GM21526 (cell line): ENCODE results near the gene TESK2.
"Not testable (repeated sequence)": the region's sequence is repeated elsewhere in the genome, so short reads cannot be mapped to it uniquely, and the experiment has no call there.

Experiments
- ATAC-seq: cut with Tn5 transposase; IDR thresholded peaks from one replicate; pipeline ENCODE4 v1.9.1; 2021; ENCODE audit warnings: moderate library complexity; ENCODE audit not compliant: unreplicated experiment, low FRiP score

TESK2 gene

DNA sequence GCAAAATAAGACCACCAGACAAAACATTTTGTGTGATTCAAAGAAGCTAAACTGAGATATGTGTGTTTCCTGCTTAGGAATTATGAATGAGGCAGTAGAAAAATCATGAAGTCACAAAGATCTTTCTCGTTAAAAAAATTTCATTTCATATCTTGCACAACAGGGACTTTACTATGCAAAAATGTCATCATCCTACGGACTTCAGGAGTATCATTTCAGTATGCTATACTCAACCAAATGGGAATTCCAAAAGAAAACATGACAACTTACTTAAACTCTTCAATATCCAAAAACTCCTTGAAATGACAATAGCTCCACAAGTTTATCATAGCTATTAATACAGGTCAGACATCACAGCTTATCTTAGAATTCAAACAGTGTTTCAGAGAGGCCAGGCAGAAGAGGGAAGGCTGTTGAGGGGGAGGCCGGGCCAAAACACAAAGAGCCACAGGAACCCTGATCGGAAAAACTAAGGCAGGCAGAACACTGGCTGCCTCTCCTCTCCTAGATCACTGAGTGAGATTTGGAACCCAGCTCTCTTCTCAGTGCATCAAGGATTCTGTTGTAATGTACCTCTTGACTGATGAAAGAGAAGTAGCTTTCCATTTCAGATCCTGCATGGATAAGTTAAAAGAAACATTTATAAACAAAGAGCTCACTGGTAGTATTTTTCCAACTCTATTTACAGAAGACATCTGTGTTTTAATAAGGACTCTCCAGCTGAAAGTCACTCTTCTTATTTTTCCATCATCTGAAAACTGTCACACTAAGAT, 66.9 kb downstream of the TESK2 start:
- ATAC-seq, result no peak

DNA sequence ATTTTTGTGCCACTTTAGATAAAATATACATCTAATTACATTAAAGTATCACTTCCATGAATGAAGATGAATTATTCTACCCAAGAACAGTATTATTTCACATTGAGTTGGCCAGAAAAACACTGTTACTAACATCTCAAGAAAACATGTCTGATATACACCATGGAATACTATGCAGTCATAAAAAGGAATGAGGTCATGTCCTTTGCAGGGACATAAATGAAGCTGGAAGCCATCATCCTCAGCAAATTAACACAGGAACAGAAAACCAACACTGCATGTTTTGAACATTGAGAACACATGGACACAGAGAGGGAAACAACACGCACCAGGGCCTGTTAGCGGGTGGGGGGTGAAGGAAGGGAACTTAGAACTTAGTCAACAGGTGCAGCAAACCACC, 69.0 kb downstream of the TESK2 start:
- no peak for ATAC-seq

DNA sequence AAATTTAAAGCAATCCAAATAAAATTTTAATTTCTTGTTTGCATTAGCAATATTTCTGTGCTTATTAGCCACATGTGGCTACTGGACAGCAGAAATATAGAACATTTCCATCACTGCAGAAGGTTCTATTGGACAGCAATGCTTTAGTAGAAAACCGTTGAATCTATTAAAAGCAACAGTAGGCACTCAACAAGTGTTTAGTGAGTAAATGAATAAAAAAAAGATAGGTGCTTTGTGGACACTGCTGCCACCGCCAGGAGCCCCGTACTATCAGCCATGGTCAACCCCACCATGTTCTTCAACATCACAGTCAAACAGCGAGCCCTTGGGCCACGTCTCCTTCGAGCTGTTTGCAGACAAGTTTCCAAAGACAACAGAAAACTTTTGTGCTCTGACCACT, 76.2 kb downstream of the TESK2 start:
- ATAC-seq, result no peak

DNA sequence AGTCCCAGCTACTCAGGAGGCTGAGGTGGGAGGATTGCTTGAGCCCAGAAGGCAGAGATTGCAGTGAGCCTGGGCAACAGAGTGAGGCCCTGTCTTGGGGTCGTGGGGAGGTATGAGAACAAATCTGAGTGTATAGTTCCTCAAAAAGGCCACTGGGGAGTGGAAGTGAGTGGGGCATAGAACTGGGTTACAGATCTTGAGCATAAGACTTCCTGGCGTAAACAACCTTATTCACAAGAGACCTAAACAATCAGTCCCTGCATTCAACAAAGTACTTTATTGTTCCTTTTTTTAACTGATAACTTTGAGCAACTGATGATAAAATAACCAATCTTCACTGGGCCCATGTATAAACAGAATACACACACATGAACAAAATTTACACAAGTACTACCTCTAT, 78.1 kb downstream of the TESK2 start:
- ATAC-seq, result no peak

DNA sequence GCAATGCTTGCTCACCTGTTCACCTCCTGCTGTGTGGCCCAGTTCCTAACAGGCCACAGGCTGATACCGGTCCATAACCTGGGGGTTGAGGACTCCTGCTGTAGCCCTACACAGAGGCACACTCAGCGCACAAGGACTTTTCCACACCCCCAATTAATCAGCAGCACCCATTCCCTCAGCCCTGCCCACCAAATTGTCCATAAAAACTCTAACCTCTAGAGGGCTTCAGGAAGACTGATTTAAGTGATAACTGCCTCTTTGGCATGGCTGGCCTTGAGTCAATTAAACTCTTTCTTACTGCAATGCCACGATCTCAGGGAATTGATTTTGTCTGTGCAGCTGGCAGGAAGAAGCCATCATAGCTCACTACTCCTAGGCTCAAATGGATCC, 79.5 kb downstream of the TESK2 start:
- no peak for ATAC-seq

DNA sequence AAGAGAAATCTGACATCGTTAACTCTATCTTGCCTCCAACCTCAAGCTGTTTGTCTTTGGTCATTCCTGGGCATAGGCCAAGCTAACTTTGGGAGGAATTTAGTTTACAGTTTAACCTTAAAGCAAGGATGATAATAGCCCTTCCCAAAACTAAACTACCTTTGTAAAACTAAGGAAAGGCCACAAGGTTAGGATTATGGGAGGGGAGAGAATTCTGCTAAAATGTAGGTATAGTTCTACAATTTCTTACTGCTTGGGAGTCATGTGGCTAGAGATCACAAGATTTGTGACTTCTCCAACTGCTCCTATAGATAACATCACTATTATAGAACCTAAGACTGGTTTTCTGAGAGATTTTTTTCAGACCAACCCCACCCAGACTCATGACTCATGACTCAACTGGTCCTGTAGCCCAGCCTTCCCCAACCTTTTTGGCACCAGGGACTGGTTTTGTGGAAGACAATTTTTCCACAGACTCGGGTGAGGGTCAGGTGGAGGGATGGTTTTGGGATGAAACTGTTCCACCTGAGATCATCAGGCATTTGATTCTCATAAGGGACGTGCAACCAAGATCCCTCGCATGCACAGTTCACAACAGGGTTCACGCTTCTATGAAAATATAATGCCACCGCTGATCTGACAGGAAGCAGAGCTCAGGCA, 80.0 kb downstream of the TESK2 start:
- no peak for ATAC-seq

DNA sequence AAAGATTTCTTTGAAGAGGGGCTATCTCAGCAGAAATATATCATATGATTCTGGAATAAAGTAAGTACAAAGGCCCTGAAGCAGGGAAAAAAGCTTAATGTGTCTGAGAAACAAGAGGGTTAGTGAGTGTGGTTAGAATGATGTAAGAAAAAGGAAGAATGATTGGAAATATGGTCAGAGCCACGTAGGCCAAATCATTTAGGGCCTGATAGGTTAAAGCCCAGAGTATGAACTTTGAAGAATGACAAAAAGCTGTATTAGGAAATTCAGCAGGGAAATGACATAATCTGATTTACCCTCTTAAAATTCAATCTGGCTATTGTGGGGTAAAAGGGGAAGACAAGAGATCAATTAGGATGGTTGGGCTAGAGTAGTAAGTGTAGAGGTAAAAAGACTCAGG, 81.7 kb downstream of the TESK2 start:
- no peak for ATAC-seq

DNA sequence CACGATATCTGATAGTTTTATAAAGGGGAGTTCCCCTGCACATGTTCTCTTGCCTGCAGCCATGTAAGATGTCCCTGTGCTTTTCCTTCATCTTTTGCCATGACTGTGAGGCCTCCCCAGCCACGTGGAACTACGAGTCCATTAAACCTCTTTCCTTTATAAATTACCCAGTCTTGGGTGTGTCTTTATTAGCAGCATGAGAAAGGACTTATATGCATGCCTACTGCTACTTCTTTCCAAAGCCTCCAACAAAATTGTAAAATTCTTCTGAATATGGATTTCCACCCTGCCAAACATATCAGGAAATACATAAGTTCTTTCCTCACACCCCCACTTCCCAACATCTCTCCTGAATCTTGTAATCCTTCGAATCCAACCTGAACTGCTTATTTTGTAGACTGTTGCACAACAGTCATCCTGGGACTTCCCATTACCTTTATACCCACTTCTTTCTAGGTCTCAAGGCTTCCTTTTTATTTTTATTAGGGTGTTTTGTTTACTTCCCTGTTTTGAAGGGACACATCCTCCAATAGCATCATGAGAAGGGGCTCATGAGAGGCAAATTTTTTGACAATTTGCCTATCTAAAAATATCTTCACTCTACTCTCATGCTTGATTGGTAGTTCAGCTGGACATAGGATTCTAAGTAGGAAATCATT, 83.2 kb downstream of the TESK2 start:
- ATAC-seq, result no peak

DNA sequence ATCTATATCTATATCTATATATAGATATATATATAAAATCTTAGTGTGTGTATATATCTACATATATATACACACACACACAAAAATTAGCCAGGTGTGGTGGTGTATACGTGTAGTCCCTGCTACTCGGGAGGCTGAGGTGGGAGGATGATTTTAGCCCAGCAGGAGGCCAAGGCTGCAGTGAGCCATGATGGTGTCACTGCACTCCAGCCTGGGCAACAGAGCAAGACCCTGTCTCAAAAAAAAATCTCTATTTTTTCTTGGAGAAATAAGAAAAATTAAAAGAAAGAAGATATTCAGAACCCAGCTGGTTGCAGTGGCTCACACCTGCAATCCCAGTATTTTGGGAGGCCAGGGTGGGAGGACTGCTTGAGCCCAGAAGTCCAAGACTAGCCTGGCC, 85.3 kb downstream of the TESK2 start:
- no peak for ATAC-seq

DNA sequence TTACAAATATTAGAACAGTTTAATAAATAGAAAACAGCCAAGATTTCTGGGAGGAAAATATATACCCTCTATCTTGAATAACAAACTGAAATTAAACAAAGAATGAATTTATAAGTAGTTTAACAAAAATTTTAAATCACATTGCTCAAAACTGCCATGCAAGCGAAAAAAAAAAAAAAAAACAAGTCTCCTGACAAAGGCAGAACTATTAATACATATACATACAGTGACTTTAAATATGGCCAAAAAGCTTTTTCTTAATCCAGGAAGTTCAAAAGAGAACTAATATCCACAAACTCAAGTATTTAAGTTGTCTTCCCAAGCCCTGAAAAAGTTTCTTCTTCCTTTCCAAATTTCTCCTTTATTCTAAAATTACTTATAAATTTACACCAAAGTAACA, 87.2 kb downstream of the TESK2 start:
- no peak for ATAC-seq

DNA sequence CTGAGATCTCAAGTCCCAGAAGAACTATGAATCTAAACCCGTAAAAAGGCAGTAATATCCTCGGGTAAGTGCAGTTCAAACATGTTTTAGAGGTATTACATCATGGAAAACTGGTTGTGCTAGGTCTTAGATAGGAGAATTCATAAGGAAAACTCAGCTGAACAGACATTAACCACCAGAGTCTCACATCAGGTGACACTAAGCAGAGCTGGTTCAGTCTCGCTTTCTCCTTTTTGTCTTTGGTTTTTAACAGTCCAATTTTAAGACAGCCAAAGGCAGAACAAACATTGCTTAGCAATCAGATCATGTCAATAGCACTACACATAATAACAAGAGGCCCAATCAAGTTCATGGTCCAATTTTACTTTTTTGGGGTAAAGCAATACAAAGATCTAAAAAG, 87.7 kb downstream of the TESK2 start:
- ATAC-seq, result no peak

DNA sequence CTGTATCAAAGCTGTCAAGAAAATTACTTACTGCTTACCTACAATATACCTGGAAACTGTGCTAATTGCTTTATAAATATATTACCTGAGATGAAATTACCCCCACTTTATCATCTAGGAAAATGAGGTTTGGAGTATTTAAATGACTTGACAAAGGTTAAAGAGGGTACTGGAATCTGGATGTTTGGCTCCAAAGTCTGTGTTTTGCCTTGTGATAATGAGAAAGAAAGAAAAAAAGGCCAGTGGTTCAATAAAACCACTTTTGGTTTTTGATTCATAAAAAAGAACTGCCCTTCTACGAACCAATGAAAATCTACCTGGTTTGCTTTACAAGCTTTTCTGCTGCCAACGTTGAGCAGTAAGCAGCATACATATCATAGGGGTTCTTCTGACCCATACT, 89.4 kb downstream of the TESK2 start:
- no peak for ATAC-seq

DNA sequence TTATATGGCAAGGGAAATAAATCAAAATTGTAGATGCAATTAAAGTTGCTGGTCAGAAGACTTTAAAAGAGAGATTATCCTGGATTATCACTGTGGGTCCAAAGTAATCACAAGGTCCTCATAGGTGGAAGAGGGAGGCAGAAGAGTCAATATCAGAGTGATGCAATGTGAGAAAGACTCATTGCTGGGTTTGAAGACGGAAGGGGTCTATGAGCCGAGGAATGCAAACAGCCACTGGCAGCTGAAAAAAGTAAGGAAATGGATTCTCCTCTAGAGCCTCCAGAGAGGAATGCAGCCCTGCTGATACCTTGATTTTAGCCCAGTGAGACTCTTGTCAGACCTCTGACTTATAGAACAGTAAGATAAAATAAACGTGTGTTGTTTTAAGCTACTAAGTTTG, 90.9 kb downstream of the TESK2 start:
- ATAC-seq, result no peak

DNA sequence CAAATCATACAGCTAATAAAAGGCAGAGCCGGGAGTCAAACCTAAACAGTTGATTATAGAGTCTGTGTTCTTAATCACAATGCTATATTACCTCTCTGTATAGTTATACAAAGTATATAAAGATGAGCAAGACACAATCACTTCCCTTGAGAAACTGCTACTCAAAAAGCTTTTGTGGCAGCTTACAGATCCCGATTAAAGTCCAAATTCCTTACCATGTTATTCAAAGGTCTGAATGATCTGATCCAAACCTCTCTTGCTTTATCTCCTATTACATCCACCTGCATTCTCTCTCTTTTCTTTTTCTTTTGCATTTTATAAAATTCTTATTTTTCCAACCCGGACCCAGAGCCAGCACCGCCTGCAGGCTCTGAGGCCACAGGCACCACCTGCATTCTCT, 93.7 kb downstream of the TESK2 start:
- ATAC-seq, result no peak

DNA sequence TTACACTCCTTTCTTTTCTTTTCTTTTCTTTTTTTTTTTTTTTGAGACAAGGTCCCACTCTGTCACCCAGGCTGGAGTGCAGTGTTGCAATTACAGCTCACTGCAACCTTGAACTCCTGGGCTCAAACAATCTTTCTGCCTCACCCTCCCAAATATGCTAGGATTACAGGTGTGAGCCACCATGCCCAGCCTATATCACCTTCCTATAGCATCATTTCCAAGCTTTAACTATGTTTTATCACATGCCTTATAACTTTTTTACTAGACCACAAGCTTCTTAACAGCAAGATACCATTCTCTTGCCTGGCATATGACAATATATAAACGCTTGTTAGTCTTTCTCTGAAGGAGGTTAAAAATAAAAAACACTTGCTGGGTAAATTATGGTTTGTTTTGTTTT, 95.4 kb downstream of the TESK2 start:
- no peak for ATAC-seq

DNA sequence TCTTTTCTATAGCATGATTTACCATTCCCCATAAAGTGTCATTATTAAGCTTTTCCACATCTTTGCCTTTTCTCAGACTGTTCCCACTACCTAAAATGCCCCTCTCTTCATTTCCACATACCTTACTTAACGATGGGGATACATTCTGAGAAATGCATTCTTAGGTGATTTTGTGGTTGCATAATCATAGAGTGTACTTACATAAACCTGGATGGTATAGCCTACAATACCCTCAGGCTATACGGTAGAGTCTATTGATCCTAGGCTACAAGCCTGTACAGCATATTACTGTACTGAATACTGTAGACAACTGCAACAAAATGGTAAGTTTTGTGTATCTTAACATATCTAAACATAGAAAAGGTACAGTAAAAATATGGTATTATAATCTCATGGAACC, 95.9 kb downstream of the TESK2 start:
- no peak for ATAC-seq

DNA sequence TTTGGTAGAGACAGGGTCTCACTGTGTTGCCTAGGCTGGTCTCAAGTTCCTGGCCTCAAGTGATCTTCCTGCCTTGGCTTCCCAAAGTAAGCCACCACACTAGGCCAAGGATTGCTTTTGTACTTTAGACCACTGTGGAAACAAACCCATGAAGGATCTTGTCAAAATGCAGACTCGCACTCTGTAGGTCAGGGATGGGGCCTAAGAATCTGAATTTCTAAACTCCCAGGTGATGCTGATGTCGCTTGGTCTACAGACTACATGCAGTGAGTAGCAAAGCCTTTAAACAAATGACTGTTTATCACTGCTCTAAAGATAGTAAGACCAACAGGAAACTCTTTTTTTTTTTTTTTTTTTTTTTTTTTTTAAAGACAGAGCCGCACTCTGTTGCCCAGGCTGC, 96.6 kb downstream of the TESK2 start:
- peak; percentile 67 for ATAC-seq

DNA sequence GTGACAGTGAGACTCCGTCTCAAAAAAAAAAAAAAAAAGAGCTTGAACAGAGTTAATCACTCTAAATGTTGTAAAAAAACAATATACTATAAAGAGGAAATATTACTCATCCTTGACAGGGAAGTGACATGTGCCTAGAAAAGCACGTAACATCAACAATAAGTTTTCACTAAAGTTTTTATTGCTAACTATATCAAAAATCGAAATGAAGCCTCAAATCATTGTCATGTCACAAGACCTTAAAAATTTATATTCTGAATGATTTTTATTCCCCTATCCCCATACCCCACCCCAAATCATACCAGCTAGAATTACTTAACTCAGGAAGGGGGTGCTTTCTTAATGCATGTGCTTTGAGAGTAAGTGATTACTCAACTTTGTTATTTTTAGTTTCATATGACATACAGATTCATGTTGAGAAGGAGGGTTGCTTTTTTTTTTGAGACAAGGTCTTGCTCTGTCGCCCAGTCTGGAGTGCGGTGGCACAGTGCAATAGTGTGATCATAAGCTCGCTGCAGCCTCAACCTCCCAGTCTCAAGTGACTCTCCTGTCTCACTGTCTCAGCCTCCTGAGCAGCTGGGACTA, 97.2 kb downstream of the TESK2 start:
- peak; percentile 62 for ATAC-seq

DNA sequence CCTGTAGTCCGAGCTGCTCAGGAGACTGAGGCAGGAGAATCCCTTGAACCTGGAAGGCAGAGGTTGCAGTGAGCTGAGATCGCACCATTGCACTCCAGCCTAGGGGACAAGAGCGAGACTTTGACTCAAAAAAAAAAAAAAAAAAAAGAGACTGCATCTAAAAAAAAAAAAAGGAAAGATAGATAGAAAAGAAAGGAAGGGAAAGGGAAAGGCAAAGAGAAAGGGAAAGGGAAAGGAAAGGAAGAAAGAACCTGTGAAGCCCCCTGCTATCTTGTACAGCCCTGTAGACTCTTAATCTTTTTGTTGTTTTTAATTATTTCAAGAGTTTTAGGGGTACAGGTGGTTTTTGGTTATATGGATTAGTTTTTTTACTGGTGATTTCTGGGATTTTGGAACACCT, 104.7 kb downstream of the TESK2 start:
- no peak for ATAC-seq

DNA sequence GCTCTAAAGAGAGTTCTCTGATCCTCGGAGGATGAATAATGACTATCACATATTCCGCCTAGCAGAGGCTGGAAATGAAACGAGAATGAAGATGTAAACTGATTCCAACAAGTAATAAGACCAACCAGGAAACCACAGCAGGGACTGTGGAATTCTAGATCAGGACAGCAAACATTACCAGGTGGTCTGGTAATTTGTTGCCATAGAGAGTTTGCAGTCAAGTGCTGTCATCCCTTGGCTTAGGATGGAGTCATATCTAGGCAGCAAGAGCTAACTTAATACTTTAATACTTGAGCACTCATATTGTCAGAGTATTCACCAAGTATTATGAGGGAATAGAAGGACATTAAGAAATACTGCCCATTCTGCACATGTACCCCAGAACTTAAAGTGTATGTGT, 105.7 kb downstream of the TESK2 start:
- ATAC-seq, result no peak

DNA sequence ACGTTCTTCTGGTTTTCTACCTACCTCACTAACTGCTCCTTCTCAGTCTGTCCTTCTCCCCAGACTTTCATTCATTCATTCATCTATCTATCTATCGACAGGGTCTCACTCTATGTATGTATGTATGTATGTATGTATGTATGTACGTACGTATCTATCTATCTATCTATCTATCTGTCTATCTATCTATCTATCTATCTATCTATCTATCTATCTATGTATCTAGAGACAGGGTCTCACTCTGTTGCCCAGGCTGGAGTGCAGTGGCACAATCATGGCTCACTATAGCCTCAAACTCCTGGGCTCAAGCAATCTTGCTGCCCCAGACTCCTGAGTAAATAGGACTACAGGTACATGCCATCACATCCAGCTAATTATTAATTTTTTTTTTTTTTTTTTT, 106.8 kb downstream of the TESK2 start:
- not testable (repeated sequence) for ATAC-seq

DNA sequence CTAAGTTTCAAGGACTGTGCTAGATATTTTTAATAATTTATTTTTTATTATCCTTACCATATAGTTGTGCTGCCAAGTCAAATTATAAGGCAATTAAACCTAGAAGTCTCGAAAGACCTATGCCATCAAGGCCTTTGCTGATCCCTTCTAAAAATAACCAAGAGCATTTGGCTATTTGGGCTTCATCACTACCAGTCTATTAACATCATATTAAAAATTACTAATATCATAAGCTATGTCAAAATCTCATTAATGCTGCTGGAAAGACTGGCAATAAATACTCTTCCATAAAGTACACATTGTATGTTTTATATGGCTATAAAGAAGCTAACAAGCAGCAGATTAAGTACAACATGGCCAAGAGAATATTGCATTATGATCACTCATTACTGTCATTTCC, 107.8 kb downstream of the TESK2 start:
- ATAC-seq, result no peak
